HEK293T (cell line): ENCODE results near the gene FAM227A.
"Not testable (repeated sequence)": the region's sequence is repeated elsewhere in the genome, so short reads cannot be mapped to it uniquely, and the experiment has no call there.

Experiments
- CTCF ChIA-PET: fragments of 350-600 bp; formaldehyde crosslinking; extraction: SDS; loops from one replicate; lab custom pipeline; 2021; ENCODE audit warnings: antibody characterized with exemption, inconsistent platforms; lab: Yijun Ruan, JAX
- POLR2A ChIA-PET: fragments of 350-600 bp; formaldehyde crosslinking; extraction: SDS; loops from one replicate; lab custom pipeline; 2020; ENCODE audit warnings: antibody characterized with exemption, inconsistent platforms; lab: Yijun Ruan, JAX
- DNase-seq: peaks from one replicate; pipeline ENCODE4 v3.0.0; 2012; ENCODE audit warnings: mixed read lengths; ENCODE audit errors: extremely low spot score
- ARNT ChIP-seq: fragments of 450-650 bp; IDR thresholded peaks from 2 replicates; pipeline ENCODE4 v1.6.1; 2017; ENCODE audit warnings: mild to moderate bottlenecking
- BHLHE40 ChIP-seq: fragments of 450-650 bp; IDR thresholded peaks from 2 replicates; pipeline ENCODE4 v1.6.1; 2016; ENCODE audit warnings: mild to moderate bottlenecking, moderate library complexity, borderline replicate concordance
- CTBP1 ChIP-seq: fragments of 450-650 bp; IDR thresholded peaks from 2 replicates; pipeline ENCODE4 v1.6.1; 2016; ENCODE audit warnings: borderline replicate concordance
- ELF4 ChIP-seq: fragments of 450-650 bp; IDR thresholded peaks from 2 replicates; pipeline ENCODE4 v1.6.1; 2017; ENCODE audit warnings: antibody characterized with exemption
- FOXA1 ChIP-seq: fragments of 450-650 bp; IDR thresholded peaks from 2 replicates; pipeline ENCODE4 v1.6.1; 2016; ENCODE audit warnings: mild to moderate bottlenecking
- FOXK2 ChIP-seq: fragments of 450-650 bp; IDR thresholded peaks from 2 replicates; pipeline ENCODE4 v1.6.1; 2016; ENCODE audit warnings: mild to moderate bottlenecking
- FOXM1 ChIP-seq: fragments of 450-650 bp; IDR thresholded peaks from 2 replicates; pipeline ENCODE4 v1.6.1; 2017; ENCODE audit warnings: mild to moderate bottlenecking, borderline replicate concordance
- HDGF ChIP-seq: fragments of 450-650 bp; IDR thresholded peaks from 2 replicates; pipeline ENCODE4 v1.6.1; 2017; ENCODE audit warnings: antibody characterized with exemption, borderline replicate concordance
- L3MBTL2 ChIP-seq: fragments of 450-650 bp; conservative IDR thresholded peaks from 2 replicates; pipeline ENCODE4 v1.6.1; 2016; ENCODE audit warnings: mild to moderate bottlenecking
- LEF1 ChIP-seq: fragments of 450-650 bp; IDR thresholded peaks from 2 replicates; pipeline ENCODE4 v1.6.1; 2017; ENCODE audit warnings: mild to moderate bottlenecking, borderline replicate concordance
- NFRKB ChIP-seq: fragments of 450-650 bp; IDR thresholded peaks from 2 replicates; pipeline ENCODE4 v1.6.1; 2016; ENCODE audit warnings: mild to moderate bottlenecking, moderate library complexity
- PKNOX1 ChIP-seq: fragments of 450-650 bp; IDR thresholded peaks from 2 replicates; pipeline ENCODE4 v1.6.1; 2016
- SP1 ChIP-seq: fragments of 450-650 bp; IDR thresholded peaks from 2 replicates; pipeline ENCODE4 v1.6.1; 2017
- SUZ12 ChIP-seq: fragments of 450-650 bp; IDR thresholded peaks from 2 replicates; pipeline ENCODE4 v1.6.1; 2016; ENCODE audit warnings: mild to moderate bottlenecking
- TARDBP ChIP-seq: fragments of 450-650 bp; IDR thresholded peaks from 2 replicates; pipeline ENCODE4 v1.6.1; 2016
- ZNF384 ChIP-seq: fragments of 450-650 bp; IDR thresholded peaks from 2 replicates; pipeline ENCODE4 v1.6.1; 2016

The FAM227A gene

DNA sequence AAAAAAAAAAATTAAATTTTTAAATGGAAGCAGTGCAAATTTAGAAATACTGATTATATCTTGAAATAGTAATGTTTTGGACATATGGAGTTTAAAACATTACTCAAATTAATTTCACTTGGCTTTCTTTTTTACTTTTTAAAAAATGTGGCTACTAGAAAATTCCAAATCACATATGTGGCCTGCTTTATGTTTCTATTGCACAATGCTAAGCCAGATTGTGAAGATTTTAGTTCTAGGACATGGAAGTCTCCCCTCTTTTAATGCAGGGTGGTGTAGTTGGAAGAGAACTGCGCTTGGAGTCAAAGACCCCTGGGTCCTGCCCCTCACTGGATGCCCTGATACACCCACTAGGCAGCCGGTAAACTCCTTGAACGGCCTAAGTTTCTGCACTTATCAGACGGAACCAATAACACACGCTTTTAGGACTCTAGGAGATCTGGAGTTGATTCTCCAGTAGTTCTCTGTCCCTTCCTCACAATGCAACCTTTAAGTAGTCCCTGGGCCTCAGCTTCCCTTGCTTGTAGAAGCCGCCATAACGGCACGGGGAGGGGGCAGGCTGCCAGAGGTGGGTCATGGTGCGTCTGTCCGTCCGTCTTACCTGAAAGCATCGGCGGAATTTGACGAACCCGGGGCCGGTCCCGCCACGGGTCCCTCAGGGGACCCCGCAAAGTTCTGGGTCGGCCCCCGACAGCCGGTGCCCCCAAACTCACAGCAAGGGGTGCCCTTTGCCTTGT, 505 bp downstream of the FAM227A start:
- TF ChIP-seq ARNT (no peak), ELF4 (no peak), ZNF384 (peak; percentile 28; the same call in 1 of the 2 replicates), L3MBTL2 (peak; percentile 27)
- CTCF ChIA-PET: interaction anchor here (0.6 kb wide), 1 partner anchor 26 kb away, joined by 3 read pairs; the partner anchor contains the start of gene TOMM22
- POLR2A ChIA-PET: interaction anchor here (0.6 kb wide), 1 partner anchor 15 kb away, joined by 3 read pairs; no protein-coding TSS in a partner anchor
- peak; percentile 34 for DNase-seq

DNA sequence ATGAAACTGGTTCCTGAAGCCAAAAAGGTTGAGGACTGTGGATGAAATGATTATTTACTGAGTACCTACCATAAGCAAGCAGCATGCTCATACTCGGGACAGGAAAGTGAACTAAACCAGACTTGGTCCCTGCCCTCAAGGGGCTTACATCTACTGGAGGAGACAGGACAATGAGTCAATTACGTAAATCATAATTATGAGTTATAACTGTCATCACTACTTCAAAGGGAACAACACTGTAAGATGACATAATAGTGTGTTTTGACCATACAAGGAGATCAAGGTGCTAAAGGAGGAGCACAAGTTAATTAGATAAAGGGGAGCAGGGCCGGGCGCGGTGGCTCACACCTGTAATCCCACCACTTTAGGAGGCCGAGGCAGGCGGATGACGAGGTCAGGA, 2.5 kb downstream of the FAM227A start:
- no peak for DNase-seq
- ChIA-PET CTCF (no interaction called here), POLR2A (interaction anchor here (1.2 kb wide), 1 partner anchor 28 kb away, joined by 6 read pairs; the partner anchor contains the start of gene TOMM22)
- TF ChIP-seq PKNOX1: peak; percentile 68
- no peak for TF ChIP-seq NFRKB
- TF ChIP-seq ARNT: no peak

GRCh38 chr22:38652859-38653258, 3.3 kb downstream of the FAM227A start:
- ChIA-PET CTCF (interaction anchor here (0.7 kb wide), 1 partner anchor 1085 kb away, joined by 6 read pairs; no protein-coding TSS in a partner anchor), POLR2A (interaction anchor here (1.2 kb wide), 1 partner anchor 29 kb away, joined by 6 read pairs; the partner anchor contains the start of gene TOMM22)
- peak; percentile 22; the same call in 1 of the 2 replicates for TF ChIP-seq PKNOX1
- no peak for TF ChIP-seq SUZ12
- TF ChIP-seq NFRKB: no peak
- TF ChIP-seq FOXK2: no peak
- no peak for TF ChIP-seq FOXM1
- no peak for TF ChIP-seq FOXA1
- TF ChIP-seq ELF4: no peak
- DNase-seq: no peak

GRCh38 chr22:38649841-38650522, 6.2 kb downstream of the FAM227A start:
- no peak for DNase-seq
- TF ChIP-seq ARNT (no peak), SP1 (no peak), PKNOX1 (no peak), LEF1 (no peak), SUZ12 (no peak), BHLHE40 (no peak), L3MBTL2 (no peak), HDGF (no peak)
- ChIA-PET CTCF (no interaction called here), POLR2A (no interaction called here)

- no peak for TF ChIP-seq TARDBP
- no peak for TF ChIP-seq PKNOX1
- TF ChIP-seq FOXM1: no peak
- no peak for TF ChIP-seq LEF1
- no peak for TF ChIP-seq CTBP1
- TF ChIP-seq FOXA1: no peak
- no peak for TF ChIP-seq HDGF
- CTCF ChIA-PET: no interaction called here
- DNase-seq: no peak
- POLR2A ChIA-PET: no interaction called here
These were observed 10.8 kb downstream of the FAM227A start for GRCh38 chr22:38645430-38645829.

- CTCF ChIA-PET, POLR2A ChIA-PET: not testable (repeated sequence)
These were observed 11.9 kb downstream of the FAM227A start for GRCh38 chr22:38644245-38644644.

More at GRCh38 chr22:38644245-38644644, 11.9 kb downstream of the FAM227A start:
- not testable (repeated sequence) for DNase-seq
